GM21825 (cell line): Measurements from ENCODE around the gene VCL.
"Not testable (repeated sequence)": the region's sequence is repeated elsewhere in the genome, so short reads cannot be mapped to it uniquely, and the experiment has no call there.

ENCODE experiments used
- ATAC-seq: cut with Tn5 transposase; IDR thresholded peaks from one replicate; pipeline ENCODE4 v1.9.1; 2021; ENCODE audit warnings: mild to moderate bottlenecking, moderate library complexity; ENCODE audit not compliant: unreplicated experiment

Gene VCL

DNA sequence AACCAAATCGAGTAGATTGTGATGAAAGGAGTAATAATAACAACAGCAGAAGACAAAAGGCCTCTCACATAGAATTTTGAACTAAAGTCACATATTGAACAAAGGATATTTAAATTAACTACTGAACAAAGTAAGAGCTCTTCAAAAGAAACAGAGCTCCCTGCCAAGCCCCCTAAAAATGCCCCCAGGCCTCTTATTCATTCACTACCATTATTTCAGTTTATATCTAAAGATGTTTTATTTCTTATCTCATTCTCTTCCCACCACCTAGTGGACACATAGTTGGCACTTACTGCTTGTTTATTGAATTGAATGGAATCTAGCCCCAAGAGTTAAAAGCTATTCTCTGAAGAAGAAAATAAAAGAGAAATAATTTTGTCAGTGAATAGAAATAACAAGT lies 37.4 kb downstream of the VCL start:
- ATAC-seq: no peak

DNA sequence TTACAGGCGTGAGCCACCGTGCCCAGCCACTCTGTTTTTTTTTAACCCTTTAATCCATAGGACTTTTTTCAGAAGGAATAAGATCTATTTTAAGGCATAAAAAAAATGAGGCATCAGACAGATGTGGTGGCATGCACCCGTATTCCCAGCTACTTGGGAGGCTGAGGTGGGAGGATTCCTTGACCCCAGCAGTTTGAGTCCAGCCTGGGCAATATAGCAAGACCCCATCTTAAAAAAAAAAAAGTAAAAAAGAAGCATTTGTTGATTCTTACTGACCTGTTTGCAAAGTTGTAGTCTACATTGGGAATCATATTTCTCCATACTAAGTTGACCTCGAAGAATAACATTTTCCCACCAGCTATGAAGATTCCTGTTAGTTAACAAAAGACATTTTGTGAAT lies 38.6 kb downstream of the VCL start:
- ATAC-seq: no peak

DNA sequence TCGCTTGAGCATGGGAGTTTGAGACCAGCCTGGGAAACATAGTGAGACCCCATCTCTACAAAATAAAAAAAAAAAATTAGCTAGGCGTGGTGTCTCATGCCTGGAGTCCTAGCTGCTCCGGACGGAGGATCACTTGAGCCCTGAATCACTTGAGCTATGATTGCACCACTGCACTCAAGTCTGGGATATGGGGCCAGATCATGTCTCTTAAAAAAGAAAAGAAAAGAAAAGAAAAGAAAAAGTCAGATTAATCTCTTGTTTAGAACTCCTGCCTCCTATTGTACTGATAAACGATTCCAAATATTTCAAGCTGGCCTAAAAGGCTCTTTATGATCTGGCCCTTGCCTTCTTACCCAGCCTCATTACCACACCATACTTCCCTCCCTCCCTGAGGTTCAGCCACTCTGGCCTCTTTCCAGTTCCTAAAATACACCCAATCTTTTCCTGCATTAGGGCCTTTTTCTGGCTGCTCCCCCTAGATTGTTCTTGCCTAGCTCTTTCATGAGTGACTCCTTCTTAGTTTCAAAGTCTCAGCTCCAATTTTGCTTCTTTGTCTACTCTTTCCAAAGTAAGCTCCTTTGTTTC lies 41.7 kb downstream of the VCL start:
- no peak for ATAC-seq

DNA sequence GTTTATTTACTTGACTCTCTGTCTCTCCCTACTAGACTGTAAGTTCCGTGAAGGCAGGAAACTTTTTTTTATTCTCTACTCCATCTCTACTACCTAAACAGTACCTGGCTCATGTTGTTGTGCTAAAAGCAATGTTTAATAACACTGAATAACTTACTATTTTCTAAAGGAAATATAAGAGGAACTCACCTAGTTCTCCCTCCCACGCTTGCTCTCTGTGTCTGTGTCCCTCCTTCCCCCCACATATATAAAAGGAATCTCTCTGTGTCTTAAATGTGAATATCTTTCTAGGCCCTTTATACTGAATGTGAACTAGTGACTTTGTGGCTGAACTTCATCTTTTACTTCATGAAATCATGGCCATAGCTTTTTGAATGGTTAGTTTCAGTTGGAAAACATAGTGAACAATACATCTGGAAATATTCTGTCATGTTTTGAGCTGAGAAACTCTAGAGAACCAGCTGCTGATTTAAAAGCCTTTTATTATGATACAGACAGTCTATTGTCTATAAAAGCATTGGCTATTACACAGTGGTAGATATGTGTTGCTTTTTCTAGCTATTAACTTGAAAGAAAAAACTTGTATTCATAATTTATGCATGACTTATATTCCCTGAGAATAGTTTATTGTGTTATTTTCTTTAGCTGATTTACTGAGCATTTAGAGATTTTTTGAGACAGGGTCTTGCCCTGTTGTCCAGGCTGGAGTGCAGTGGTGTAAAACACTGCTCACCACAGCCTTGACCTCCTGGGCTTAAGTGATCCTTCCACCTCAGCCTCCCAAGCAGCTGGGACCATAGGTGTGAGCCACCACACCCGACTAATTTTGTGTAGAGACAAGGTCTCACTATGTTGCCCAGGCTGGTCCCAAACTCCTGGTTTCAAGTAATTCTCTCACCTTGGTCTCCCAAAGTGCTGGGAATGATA lies 42.5 kb downstream of the VCL start:
- ATAC-seq: no peak

DNA sequence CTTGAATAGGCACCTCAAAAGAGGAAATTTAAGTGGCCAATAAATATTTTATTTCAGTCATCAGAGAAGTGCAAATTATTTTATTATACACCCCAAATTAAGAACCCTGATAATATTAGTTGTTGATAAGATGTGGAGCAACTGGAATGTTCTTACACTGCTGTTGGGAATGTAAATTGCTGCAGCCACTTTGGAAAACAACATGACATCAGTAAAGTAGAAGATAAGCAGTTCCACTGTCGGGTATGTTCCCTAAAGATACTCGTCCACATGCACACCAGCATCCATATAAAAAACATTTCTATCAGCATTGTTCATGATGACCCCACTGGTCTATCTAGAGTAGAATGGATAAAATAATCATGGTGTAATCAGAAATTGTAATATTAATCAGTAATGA lies 46.5 kb downstream of the VCL start:
- ATAC-seq: no peak

DNA sequence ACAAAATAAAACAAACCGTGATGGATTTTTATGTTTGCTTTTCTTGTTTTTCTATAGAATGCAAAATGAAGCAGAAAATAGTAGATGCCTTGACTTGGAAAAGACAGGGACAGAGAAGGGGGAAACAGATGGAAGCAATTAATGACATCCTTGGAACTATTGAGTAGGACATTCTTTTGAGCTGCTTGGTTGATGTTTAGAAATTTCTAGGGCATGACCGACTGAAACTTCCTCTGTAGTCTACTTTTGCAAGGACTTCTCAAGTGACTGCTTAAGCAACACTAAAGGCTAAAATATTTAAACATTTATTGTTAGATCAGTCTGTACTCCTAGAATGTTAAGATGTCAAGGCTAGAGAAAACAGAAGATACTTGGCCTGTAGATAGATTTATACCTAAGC lies 49.4 kb downstream of the VCL start:
- no peak for ATAC-seq

DNA sequence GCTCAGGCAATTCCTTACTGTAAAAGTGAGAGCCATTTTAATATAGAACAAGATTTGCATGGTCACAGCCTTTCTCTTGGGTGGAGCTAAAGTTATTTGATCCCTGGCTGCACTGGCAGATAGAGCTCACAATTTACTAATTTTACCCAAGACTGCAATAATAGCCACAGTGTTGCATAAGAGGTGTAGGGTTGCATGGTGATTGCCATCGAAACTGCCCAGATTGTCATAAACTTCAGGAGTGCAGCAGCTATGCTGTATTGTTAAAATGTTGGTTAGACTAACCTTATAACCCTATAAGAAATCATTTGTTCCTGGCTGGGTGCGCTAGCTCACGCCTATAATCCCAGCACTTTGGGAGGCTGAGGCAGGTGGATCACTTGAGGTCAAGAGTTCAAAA lies 50.0 kb downstream of the VCL start:
- ATAC-seq: no peak

DNA sequence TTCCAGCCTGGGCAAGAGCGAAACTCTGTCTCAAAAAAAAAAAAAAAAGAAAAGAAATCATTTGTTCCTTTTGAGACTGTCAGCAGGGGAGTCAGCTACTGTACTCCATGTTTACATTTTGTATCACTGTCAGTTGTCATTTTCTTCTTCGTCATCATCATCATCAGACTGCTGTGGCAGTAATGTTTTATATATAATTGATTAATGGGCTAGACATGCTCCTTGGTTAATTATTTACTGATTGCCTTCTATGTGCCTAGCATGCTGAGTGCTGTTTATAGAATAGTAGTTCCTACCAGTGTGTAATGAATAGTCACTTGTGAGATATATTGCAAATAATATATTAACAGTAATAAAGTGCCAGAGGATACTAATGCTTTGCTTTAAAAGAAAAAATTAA lies 50.5 kb downstream of the VCL start:
- no peak for ATAC-seq

DNA sequence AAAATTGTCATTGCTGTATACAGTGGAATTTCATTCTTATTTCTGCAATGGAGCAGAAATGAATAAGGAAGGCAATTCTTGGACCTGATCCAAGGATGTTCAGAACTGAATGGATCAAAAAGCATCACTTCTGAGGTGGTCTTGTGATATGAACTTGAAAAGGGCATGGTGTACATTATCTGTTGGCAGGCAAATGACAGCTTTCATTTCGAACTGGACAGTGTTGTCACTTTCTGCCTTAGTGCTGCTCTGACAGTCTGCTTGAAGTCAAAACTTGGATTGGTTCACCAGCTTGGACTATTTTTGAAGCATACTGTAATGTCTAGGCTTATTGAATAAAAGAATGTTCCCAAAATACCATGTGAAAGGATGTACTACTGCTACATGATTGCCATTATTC lies 52.0 kb downstream of the VCL start:
- ATAC-seq: no peak

DNA sequence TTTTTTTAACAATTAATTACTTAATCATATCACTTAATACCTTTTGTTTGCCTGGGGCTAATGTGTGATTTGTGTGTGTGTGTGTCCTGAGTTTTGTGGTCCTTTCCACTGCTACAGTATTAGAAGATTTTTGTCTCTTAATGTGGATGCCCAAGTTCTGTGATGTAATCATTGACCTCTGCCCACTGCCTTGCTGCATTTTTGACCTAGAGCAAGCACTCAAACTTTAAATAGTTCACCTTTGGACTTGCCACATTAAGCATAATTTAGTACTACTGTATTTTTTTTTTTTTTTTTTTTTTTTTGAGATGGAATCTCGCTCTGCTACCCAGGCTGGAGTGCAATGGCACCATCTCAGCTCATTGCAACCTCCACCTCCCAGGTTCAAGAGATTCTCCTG lies 52.7 kb downstream of the VCL start:
- ATAC-seq: no peak

DNA sequence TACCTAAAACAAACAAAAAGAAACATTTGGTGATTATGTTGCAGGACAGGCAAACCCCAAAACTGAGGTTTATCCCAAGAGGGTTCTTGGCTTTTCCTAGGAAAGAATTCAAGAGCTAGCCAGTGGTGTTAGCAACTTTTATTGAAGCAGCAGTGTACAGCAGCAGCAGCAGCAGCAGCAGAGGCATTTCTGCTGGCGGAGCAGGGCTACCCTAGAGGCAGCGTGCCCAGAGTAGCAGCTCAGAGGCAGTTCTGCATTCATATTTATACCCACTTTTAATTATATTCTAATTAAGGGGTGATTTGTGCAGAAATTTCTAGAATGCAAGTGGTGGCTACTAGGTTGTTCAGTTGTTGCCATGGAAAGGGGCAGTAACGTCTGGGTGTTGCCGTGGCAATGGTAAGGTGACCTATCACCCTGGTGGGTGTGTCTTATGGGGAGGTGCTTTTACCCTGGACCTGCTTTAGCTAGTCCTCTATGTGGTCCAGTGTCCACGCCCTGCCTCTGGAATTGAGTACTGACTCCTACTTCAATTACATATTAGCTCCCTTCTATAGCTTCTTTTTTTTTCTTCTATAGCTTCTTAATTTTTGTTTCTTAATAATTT lies 53.9 kb downstream of the VCL start:
- no peak for ATAC-seq

DNA sequence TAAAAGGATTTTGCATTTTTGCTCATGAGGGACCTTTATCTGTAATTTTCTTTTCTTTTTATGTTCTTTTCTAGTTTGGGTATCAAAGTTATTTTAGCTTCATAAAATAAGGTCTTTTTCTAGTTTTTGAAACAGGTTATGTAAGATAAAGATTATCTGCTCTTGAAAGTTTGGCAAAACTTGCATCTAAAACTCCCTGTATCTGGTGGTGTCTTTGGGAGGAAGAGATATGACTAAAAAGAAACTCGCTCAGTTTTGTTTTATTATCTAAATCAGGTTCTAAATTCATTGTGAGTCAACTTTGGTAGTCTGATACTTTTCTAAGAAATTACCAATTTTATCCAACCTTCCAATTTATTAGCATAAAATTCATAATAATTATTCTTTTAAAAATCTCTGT lies 55.1 kb downstream of the VCL start:
- no peak for ATAC-seq

DNA sequence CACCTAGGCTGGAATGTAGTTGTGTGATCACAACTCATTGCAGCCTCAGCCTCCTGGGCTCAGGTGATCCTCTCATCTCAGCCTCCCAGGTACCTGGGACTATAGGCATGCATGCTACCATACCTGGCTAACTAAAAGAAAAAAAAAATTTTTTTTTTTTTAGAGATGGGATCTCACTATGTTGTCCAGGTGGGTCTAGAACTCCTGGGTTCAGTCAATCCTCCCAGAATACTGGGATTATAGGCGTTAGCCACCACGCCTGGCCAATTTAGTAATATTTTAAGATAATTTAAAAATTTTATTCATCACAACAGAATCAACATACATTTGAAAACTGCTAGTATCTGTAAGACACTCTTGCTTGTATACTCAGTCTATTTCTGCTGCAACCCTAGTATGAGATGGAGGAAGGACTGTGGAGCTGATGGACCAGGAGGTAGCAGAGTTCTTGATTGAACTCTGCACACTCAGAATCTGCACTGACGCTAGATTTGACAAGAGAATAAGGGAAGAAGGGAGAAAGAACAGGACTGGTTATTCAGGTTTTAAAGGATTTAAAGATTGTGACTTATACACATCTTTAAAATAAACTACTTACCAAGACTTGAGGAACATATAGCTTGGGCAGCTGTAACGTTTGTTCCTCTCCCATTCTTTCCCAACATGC lies 57.6 kb downstream of the VCL start:
- no peak for ATAC-seq

DNA sequence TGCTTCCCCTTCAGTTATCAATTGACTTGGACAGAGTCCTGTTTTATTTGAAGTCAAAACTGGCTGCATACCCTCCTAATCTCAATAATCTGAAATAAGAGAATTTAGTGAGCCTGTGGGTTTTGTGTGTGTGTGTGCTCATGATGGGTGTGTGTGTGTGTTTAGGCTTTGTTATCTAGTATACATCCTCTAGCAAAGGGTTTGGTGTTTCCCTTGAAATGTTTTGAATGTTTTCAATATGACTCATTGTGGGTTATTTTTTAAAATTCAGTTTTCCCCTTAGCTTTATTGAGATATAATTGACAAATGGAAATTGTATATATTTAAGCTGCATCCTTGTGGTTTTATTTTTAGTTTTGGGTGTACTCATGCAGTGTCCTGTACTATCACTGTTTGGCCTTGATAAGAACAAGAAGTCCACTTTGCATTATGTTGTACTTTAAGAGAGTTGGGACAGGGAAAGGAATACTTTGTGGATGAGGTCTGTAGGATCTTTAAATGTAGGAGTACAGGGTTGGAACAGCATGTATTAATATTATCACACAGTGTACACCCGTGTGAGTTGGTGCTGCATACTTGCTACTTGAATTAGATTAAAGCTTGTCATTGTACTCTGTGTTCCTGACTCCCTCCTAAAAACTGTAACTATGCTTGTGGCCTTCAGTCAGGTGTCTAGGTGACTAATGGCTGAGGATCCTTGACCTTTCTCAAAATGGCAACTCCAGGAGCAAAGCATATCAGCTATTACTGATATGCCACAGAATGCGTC lies 58.3 kb downstream of the VCL start:
- ATAC-seq: peak; percentile 45

DNA sequence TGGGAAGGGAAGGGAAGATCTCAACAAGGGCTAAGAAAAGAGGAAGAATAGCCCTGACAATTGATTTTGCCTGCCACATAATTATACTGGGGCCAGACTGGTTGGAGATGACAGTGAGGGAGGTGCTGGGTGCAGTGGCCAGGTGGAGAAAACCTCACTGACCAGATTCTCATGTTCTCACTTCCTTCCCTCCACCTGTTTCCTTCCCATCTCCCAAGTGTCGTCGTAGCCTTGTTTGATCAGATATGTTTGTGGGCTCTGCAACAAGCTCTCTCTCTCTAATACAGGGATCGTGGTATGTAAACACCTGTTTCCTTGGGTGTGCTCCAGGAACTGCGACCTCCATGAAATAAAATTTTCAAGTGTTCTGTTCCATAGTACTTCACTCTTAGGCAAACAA lies 60.2 kb downstream of the VCL start:
- ATAC-seq: no peak

DNA sequence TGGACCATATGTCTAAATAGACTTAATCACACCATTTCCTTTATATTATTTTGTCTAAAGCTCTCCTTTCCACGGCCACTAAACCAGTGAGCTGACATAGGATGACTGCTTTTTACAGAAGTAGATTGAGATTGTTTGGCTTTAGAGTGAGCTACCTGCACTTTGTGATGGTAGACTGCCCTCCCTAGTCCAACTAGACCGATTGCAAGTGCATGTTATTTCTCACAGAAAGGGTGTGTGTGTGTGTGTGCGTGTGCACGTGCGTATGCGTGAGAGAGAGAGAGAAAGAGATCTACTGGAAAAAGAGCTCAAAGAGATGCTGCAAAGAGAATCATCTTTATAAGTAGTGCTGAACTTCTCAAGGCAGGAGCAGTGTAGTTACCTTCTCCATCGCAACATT lies 60.7 kb downstream of the VCL start:
- no peak for ATAC-seq

DNA sequence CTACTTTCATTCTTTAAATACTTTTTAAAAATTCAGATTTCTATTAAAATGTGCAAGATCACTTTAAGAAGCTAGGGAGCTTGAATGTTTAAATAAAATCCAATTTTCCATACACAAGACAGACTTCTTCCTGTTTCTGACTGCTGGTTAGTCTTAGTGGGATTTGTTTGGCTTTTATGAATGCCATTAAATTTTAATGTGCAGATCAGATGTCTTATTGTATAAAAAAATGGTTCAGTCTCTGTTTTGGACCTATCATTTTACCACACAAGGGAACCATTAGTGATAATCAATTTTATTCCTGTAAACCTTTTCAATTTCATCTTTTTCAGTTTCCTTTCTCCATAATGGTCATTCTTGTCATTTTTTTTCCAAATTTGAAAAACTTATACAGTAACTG lies 63.2 kb downstream of the VCL start:
- ATAC-seq: no peak

DNA sequence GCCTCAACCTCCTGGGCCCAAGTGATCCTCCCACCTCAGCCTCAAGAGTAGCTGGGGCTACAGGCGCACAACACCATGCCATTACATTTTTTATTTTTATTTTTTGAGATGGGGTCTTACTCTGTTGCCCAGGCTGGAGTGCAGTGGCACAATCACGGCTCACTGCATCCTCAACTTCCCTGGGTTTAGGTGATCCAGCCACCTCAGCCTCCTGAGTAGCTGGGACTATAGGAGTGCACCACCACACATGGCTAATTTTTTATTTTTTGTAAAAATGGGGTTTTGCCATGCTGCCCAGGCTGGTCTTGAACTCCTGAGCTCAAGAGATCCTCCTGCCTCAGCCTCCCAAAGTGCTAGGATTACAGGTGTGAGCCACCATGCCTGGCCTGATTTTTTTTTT lies 64.1 kb downstream of the VCL start:
- ATAC-seq: not testable (repeated sequence)

DNA sequence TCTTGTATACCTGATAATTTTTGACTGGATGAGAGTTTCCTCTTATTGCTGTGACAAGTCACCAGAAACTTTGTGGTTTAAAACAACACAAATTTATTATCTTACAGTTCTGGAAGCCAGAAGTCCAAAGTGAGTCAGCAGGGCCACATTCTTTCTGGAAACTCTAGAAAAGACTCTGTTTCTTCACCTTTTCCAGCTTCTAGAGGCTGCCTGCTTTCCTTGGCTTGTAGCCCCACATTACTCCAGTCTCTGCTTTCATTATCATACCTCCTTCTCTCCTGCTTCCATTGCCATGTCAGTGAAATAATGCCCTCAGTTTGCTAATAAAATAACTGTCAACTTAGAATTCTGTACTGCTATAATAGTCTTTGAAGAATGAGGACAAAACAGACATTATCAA lies 65.3 kb downstream of the VCL start:
- ATAC-seq: no peak

DNA sequence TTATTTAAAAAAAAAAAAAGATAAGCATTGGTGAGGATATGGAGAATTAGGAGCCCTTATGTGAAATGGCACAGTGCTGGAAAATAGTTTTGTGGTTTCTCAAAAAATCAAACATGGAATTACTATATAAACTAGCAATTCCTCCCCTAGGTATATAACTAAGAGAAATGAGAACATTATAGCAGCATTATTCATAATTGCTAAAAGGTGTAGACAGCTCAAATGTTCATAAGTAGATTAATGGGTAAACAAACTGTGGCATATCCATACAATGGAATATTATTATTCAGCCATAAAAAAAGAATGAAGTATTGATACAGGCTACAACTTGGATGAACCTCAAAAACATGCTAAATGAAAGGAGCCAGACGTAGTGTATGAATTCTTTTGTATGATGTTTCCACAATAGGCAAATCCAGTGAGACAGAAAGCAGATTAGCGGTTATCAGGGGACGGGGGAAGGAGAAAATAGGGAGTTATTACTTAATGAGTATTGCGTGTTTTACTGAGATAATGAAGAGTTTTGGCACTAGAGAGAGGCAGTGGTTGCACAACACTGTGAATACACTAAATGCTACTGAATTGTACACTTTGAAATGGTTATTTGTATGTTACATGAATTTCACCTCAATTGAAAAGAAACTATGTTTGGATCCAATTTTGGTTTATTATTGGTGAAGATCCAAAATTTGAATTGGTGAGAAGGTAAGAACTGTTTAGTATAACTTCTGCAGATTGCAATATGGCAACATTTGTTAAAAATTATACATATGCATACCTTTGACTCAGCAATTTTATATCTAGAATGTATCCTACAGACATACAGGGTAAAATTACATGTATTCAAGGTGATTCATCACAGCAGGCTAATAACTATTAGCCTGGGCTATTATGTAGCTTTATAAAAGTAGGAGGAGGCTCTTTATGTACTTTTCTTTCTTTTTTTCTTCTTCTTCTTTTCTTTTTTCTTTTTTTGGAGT lies 69.7 kb downstream of the VCL start:
- ATAC-seq: no peak
